HG03135 (cell line): ENCODE measurements around the gene GPR171.
A peak's percentile ranks its signal among the peaks of the same experiment; 100 is the strongest.
"Not testable (repeated sequence)": the region's sequence is repeated elsewhere in the genome, so short reads cannot be mapped to it uniquely, and the experiment has no call there.

Experiments used
- ATAC-seq: cut with Tn5 transposase; IDR thresholded peaks from one replicate; pipeline ENCODE4 v1.9.1; 2021; ENCODE audit warnings: mild to moderate bottlenecking, moderate library complexity; ENCODE audit not compliant: unreplicated experiment

GPR171 gene, protein sequence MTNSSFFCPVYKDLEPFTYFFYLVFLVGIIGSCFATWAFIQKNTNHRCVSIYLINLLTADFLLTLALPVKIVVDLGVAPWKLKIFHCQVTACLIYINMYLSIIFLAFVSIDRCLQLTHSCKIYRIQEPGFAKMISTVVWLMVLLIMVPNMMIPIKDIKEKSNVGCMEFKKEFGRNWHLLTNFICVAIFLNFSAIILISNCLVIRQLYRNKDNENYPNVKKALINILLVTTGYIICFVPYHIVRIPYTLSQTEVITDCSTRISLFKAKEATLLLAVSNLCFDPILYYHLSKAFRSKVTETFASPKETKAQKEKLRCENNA

GRCh38 chr3:151203051-151203420, at the start of gene GPR171:
TSS of gene GPR171 (minus strand) at chr3:151203216. CDS start at chr3:151199386, 3,830 bp downstream.
- ATAC-seq: peak; percentile 75

DNA sequence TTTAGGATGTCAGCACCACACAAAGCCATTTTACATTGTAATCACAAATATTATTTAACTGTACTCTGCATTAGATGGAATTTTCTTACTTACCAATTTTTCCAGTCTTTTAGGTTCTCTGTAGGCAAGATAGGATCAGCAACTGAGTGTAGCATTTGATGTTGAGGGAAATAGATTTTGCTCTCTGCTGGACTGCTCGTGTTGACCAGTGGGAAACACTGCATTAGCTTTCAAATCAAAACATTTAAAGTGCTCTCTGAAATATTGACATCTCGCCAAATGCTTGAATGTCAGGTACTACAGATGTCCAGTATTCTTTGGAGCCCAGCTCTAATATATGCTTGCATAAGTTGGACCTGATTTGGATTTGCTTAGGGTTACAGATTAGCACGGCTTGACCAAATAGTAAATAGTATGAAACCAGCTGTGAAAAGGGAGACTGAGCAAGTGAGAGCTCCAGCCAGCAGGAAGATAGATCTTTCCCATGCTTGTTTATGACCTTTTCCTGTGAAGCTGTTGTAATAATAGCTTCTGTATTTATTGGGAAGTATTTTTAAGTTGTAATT, 45.8 kb upstream of the GPR171 start:
- no peak for ATAC-seq

DNA sequence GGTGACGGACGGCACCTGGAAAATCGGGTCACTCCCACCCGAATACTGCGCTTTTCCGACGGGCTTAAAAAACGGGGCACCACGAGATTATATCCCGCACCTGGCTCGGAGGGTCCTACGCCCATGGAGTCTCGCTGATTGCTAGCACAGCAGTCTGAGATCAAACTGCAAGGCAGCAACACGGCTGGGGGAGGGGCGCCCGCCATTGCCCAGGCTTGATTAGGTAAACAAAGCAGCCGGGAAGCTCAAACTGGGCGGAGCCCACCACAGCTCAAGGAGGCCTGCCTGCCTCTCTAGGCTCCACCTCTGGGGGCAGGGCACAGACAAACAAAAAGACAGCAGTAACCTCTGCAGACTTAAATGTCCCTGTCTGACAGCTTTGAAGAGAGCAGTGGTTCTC, 39.0 kb upstream of the GPR171 start:
- ATAC-seq: not testable (repeated sequence)

- no peak for ATAC-seq
Measured at GRCh38 chr3:151236736-151237135, 33.7 kb upstream of the GPR171 start.

DNA sequence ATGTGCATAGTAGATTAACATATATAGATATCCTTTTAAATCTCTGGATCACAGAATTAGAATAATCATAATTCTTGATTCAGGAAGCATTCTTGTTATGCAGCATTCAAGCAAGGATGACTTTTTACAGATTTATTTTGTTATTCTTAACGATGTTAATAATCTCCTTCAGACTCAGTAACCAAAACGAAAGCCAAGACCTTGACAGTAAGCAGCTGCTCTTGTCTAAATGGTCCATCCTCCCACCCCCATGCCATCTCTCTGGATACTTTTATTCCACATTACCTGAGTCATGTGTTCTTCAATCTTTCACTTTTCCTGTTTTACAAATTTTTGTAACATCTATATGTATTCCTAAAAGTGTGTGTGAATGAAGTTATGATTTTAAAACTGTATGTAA, 33.3 kb upstream of the GPR171 start:
- ATAC-seq: no peak

DNA sequence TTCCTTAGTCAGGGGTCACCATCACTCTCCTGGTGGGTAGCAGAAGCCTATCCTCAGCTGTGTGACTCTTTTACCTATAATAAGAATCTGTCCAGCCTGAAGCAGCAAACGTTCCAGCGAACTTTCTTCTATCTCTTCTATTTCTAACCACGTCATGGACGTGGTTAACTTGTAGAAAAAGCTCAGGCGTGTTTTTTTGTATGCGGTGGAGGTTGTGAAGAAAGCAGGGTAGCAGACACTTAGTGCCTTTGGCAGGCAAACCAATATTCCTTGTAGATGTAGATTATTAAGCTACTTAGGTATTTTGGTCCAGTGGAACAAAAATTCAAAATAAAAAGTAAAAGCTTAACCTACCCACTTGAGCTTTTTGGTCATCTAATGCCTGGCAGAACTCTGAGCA, 31.8 kb upstream of the GPR171 start:
- ATAC-seq: no peak

DNA sequence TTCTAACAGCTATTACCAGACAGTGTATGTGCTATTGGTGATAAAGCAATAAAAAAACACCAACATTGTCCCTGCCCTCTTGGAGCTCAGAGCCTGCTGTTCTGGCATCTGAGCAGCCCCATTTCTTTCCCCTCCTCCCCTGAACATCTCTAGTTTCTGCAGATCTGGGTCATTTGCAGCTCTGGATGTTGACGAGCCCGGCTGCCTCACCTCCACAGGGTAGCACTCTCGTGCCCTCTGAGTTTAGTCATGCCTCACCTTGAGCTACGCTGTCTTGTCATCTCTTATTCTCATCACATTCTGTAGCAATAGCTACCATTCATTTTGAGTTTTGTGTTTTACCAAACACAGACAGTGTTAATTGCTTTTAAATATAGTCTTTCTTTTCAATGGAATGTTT, 30.0 kb upstream of the GPR171 start:
- ATAC-seq: no peak

DNA sequence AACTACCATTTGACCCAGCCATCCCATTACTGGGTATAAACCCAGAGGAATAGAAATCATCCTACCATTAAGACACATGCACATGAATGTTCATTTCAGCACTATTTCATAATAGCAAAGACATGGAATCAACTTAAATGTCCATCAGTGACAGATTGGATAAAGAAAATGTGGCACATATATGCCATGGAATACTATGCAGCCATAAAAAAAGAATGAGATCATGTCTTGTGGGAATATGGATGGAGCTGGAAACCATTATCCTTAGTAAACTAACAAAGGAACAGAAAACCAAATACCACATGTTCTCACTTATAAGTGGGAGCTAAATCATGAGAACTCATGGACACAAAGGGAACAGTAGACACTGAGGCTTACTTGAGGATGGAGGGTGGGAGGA, 29.4 kb upstream of the GPR171 start:
- not testable (repeated sequence) for ATAC-seq

GRCh38 chr3:151230646-151231045, 27.6 kb upstream of the GPR171 start:
- ATAC-seq: peak; percentile 51

GRCh38 chr3:151228666-151229040, 25.6 kb upstream of the GPR171 start:
- ATAC-seq: no peak

DNA sequence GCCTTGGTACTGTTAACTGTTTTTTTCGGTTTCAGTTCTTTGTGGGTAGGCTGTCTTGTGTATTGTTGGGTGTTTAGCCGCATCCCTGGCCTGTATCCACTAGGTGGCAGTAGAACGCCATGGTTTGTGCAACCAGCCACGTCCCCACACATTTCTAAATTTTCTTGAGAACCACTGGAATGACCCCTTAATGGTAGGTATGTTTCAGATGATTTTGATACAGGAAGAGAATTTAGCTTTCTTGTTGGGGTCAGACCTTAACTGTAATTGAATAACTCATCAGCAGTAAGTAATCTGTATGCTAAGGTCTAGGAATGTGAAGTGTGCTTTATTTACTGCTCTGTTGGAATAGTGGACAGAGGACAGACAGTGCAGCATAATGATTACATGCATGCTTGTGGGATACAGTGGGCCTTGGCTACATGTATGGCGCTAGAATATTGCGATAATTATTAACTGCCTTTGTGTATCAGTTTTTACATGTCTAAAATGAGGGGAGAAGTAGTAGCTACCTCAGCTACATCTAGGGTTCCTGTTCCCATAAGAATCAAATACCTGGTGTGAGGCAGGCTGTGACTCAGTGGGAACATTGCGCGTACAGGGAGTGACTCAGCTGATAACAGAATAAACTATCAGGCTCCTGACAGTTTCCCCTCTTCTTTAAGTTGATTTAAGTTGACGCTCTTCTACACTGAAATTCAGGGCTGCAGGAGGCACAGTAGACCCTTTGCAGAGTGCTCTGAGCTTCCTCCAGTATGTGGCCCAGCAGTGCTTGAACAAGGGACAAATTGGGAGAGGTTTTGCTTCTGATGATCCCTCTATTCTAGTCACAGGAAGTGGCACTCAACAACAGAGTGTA, 25.0 kb upstream of the GPR171 start:
- ATAC-seq: peak; percentile 92

DNA sequence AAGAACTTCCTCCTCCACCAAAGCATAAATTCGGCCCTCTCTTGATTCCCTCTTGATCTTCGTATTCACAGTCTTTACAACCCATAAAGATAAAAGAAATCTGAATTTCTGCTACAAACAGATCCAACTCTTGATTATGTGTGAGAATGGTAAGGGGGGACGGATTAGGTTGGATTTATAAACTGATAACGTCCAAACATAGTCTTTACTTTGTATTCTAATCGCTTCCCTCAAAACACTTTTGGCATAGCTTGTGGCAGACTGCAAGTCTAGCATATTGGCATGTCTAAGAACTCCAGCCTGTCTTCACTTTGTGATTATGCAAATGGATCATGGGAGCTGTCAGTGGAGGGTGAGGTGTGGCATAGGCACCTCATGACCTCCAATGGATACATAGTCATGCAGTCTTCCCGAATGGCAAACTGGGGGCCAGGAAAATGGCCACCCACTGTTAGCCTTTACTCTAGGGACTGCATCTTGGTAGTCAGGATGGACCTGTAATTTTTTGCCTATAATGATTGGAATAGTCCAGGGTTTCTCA, 24.3 kb upstream of the GPR171 start:
- ATAC-seq: peak; percentile 33

- ATAC-seq: no peak
Measured at GRCh38 chr3:151226825-151227224, 23.8 kb upstream of the GPR171 start.

GRCh38 chr3:151226088-151226563, 23.1 kb upstream of the GPR171 start:
- ATAC-seq: no peak

- ATAC-seq: no peak
Measured at GRCh38 chr3:151225040-151225975, 22.3 kb upstream of the GPR171 start.

GRCh38 chr3:151224268-151224866, 21.4 kb upstream of the GPR171 start:
- ATAC-seq: no peak

GRCh38 chr3:151219056-151219455, 16.0 kb upstream of the GPR171 start:
- no peak for ATAC-seq

DNA sequence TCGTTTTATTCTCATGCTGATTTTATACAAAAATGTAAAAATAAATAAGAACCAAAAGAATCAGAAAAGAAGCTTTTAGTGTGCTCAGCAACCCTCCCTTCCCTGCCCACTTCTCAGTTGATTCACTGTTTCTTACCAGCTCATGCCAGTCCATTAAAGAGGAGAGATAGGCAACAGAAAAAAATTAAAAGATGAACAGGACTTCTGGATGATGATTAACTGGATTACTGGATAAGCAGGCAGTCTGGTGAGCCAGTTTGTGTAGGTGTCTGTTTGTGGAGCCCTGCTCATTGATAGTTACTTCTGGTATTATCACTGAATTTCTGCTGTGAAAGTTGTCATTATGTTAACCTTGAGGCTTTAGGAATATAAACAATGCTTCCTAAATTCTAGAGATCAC, 15.1 kb upstream of the GPR171 start:
- ATAC-seq: no peak

DNA sequence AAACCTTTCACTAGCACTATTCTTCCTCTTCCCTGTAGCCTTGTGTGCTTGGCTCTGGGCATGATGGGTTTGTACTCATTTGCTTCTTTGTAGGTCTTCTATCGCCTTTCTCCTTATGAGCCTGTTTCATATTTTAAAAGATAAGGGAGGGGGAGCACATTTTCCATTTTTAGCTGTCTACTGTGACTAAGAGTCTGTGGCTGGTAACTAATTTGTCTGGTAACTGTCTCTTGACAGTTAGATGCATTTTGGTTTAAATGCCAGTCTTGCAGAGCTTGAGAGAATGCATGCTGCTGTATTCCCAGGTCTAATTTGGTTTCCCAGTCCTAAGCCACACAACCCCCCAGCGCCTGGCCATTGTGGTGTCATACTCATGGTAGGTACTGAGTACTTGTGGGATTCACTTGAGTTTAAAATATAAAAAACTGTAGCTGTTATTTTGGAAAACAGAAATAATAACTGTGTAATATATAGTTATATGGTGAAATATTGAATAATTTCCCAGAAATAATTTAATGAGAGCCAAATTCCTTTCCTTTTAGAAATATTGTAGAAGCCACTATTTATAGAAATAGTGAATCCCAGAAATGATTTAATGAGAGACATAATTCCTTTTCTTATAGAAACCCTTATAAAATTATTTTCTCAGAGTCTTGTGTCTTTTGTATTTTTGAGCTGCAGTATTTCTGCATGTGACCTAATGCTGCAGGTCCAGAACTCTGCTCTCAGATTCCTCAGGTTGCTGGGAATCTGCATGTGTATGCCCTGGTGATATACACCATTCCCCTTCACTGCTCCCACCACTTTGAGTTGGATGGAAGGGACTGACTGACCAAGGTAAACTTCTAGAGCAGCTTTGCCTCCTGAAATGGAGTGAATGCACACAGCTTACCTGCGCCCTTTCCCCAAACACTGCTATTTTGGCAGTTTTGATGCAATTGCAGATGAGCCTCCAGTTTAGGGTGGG, 13.9 kb upstream of the GPR171 start:
- no peak for ATAC-seq
